Measurements from ENCODE around the gene LTB.
A peak's percentile ranks its signal among the peaks of the same experiment; 100 is the strongest.

LTB gene

GRCh38 chr6:31546958-31547726 lies 35.1 kb downstream of the LTB start, which contains the start of gene NFKBIL1:
Gene NFKBIL1, plus strand, starts transcription at chr6:31547608. Its CDS starts 87 bp downstream, at chr6:31547695.
- peak; percentile 98 for DNase-seq (ENCODE audit: low read depth)

DNA sequence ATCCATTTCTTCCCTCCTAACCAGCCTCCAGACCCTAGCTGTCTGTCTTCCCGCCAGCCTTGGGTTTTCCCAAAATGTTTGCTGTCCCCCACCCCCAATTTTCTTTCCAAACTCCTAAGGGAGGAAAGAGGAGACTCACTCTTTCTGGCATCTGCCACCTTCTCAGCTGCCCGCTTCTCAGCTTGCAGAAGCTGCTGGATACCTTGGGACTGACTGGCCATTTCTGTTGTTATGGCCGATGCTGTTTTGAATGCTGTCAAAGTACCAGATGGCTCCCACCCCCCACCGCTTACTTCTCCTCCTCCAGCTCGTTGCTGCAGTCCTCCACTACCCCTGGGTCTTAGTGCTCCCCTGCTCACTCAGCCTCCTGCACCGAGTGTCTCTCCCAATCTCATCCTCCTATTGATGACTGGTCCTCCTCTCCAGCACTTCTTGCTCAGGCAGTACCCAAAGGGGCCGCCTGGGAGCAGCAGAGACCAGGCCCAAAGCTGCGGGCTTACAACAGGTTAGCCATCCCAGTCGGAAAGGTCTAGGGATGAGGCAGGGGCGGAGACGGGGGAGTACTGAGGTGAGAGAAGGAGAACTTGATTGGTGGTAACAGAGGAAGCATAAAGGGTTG lies 35.8 kb downstream of the LTB start, which contains the start of gene ATP6V1G2:
TSS of gene ATP6V1G2 (minus strand) at position 270 of the 619 bp plus-strand sequence. CDS start at position 221, 49 bp downstream.
- DNase-seq (ENCODE audit: low read depth), result peak; percentile 95

DNA sequence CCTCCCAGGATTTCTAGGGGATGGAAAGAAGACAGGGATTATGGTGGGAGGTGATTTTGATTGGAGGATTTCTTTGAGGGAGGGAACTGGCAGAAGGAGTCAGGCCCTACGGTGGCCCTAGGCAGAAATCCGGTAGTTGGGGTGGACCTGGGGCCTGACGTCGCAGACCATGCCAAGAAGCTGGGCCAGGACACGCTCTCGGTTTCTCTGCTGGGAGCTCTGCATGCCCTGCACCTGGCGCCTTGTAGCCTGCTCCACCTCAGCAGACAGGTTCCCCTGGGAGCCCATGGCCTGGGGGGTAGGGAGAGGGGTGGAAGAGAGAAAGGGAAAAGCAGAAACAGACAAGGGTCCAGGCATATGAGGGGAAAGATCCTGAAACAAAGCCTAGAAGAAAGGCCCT lies 36.9 kb downstream of the LTB start:
- DNase-seq (ENCODE audit: low read depth), result no peak

- DNase-seq (ENCODE audit: low read depth), result no peak
These were observed 37.5 kb downstream of the LTB start for GRCh38 chr6:31544676-31545075.

GRCh38 chr6:31543639-31544038 lies 38.6 kb downstream of the LTB start:
- no peak for DNase-seq (ENCODE audit: low read depth)

DNA sequence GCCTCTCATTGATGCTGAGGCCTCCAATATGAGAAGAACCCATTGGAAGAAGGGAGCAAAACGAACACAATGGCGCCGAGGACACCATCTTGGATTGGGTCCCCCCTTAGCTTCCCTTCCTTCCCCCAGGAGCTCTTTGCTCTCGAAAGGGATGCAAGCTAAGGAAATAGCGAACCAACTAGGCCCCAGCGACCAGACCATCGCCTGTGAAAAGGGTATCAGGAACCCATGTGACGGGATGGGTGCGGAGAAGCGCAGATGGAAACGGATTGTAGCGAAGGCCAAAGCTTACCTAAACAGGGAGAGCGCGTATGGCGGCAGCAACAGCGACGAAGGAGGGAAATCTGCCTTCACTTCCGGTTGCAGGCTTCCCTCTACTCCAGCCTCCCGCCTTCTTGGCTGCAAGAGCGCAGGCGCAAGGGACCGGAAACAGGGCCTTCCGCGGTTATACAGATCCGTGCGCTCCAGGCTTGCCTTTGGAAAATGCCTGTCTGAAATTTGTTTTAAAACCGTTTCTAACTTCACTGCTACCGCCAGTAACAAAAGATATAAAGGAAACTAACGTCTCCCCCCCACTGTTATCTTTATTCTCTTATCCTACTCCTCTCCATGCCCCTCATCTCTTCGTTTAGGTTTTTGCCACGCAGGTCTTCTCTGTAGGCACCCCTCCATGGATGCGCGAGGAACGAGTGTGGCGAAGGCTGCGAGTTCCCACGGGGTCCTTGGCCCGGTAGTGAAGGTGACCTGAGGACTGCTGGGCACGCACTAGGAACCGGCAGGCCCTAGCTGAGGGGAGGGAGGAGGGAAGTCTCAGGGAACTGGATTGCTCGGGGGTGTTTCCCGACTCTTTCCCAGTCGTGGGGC lies 40.3 kb downstream of the LTB start, which contains the start of gene DDX39B:
TSS of gene DDX39B (minus strand) at position 346 of the 864 bp plus-strand sequence. CDS start 1,471 bp downstream, outside the sequence.
- peak; percentile 96 for DNase-seq (ENCODE audit: low read depth)

DNA sequence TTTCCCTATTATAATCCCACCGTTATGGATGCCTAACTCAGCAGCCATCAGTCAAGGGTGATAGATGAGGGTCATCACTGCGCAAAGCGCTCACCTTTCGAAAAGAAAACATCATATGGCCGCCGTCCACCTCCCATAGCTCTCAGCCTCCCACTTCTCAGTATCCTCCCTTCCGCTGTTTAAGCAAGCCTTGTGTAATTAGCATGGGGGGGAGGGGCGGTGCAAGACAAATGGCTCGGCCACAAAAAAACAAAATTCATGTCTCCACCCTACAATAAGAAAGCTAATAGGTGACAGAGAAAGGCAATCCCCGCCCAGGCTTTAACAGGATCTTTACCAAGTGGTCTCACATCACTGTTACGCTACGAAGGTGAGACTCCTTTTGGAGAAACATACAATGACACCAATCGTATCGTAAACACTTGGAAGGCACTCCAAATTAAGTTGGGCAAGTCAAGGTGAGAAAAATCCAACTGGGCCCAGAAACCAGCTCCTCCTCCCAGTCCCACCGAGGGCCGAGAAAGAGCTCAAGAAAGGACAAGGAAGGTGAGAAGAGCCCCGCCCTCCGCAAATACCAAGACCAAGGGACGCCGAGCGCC lies 41.1 kb downstream of the LTB start:
- peak; percentile 32 for DNase-seq (ENCODE audit: low read depth)

DNA sequence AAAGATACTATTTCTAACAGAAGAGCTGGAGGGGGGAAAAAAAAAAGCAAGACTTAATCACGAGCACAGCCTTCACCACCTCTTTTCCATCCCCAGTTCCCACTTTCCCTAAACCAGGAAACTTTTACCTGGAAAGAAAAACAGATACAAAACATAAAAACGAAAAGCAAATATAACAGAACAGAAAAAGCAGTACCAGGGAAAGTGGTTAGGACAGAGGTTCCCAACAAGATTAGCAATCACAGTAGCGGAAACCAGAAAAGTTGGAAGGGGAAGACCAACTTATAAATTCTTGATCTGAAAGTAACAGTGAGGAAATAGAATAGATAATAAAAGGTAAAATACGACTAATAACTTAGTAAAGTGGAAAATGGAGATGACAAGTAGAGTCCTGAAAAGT lies 41.6 kb downstream of the LTB start:
- no peak for DNase-seq (ENCODE audit: low read depth)

- DNase-seq (ENCODE audit: low read depth), result no peak
These were observed 43.3 kb downstream of the LTB start for GRCh38 chr6:31538805-31539400.

- no peak for DNase-seq (ENCODE audit: low read depth)
These were observed 46.5 kb downstream of the LTB start for GRCh38 chr6:31535538-31536324.

- DNase-seq (ENCODE audit: low read depth), result no peak
These were observed 47.6 kb downstream of the LTB start for GRCh38 chr6:31534521-31535040.

DNA sequence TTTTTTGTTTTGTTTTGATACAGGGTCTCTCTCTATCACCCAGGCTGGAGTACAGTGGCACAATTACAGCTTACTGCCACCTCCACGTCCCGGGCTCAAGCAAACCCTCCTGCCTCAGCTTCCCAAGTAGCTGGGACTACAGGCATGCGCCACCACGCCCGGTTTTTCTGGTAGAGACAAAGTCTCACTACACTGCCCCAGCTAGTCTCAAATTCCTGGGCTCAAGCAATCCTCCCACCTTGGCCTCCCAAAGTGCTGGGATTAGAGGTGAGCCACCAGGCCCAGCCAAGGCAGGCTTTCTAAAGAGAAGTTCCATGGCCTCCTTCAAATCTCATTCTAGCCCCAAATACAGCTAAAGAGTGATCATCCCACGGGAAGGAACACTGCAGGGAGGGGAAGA lies 48.2 kb downstream of the LTB start:
- no peak for DNase-seq (ENCODE audit: low read depth)

DNA sequence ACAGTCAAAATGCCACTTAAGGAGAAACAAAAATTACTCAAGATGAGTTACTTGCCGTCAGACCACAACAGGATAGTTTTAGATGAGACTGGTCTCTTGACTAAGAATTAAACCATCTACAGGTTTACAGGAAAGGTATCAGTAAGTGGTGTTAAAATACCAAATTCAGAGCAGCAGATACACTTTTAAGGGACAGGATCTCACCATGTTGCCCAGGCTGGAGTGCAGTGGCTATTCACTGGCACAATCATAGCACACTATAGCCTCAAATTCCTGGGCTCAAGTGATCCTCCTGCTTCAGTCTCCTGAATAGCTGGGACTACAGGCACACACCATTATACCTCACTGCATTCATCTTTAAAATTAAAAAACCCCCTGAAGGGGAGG lies 48.8 kb downstream of the LTB start:
- DNase-seq (ENCODE audit: low read depth), result no peak

- no peak for DNase-seq (ENCODE audit: low read depth)
These were observed 49.4 kb downstream of the LTB start for GRCh38 chr6:31532644-31533454.

DNA sequence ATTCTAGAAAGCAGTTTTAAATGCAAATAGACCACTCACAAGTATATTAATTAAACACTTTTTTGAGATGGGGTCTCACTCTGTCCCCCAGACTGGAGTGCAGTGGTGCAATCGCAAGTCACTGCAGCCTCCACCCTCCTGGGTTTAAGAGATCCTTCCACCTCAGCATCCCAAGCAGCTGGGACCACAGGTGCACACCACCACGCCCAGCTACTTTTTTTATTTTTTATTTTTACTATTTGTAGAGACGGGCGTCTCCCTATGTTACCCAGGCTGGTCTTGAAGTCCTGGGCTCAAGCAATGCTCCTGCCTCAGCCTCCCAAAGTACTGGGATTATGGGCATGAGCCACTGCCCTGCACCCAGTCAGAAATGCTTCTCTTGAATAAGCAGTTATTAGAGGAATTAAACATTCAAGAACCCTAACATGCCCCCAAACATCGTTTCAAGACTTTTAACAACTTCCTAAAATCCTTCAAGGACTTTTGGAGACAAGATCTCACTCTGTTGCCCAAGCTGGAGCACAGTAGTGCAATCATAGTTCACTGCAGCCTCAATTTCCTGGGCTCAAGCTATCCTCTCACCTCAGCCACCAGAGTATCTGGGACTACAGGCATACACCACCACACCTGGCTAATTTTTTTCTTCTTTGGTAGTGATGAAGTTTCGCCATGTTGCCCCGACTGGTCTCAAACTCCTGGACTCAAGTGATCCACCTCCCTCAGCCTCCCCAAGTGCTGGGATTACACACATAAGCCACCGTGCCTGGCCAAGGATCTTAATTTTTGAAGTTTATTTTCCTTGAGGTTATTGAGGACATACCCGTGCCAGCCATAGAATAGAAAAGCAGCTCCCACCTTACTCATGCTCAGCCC lies 50.2 kb downstream of the LTB start:
- DNase-seq (ENCODE audit: low read depth), result no peak

- DNase-seq (ENCODE audit: low read depth), result no peak
These were observed 51.1 kb downstream of the LTB start for GRCh38 chr6:31531162-31531561.

- DNase-seq (ENCODE audit: low read depth), result no peak
These were observed 51.6 kb downstream of the LTB start for GRCh38 chr6:31530659-31531058.

Measured in fibroblast of the conjunctiva (primary cell).